LoVo (cell line): Measurements from ENCODE around the gene NADK.
"Not testable (repeated sequence)": the region's sequence is repeated elsewhere in the genome, so short reads cannot be mapped to it uniquely, and the experiment has no call there.

Source experiments
- DNase-seq: peaks from one replicate; pipeline ENCODE4 v3.0.0-alpha.2; 2016; ENCODE audit warnings: low spot score

The NADK gene

GRCh38 chr1:1746566-1746909 lies 31.7 kb downstream of the NADK start:
- not testable (repeated sequence) for DNase-seq

- peak; percentile 29 for DNase-seq
These were observed 32.4 kb downstream of the NADK start for GRCh38 chr1:1745651-1746565.

- DNase-seq: not testable (repeated sequence)
These were observed 35.7 kb downstream of the NADK start for GRCh38 chr1:1742529-1742928.

GRCh38 chr1:1741013-1741412 lies 37.3 kb downstream of the NADK start:
- DNase-seq: peak; percentile 6

- DNase-seq: not testable (repeated sequence)
These were observed 39.4 kb downstream of the NADK start for GRCh38 chr1:1738799-1739337.

- DNase-seq: not testable (repeated sequence)
These were observed 40.3 kb downstream of the NADK start for GRCh38 chr1:1737675-1738590.

- no peak for DNase-seq
These were observed 45.9 kb downstream of the NADK start for GRCh38 chr1:1732381-1732780.

- DNase-seq: no peak
These were observed 47.4 kb downstream of the NADK start for GRCh38 chr1:1730870-1731269.

- DNase-seq: not testable (repeated sequence)
These were observed 48.0 kb downstream of the NADK start for GRCh38 chr1:1730230-1730629.

GRCh38 chr1:1729116-1729816 lies 49.0 kb downstream of the NADK start:
- not testable (repeated sequence) for DNase-seq

- not testable (repeated sequence) for DNase-seq
These were observed 49.8 kb downstream of the NADK start for GRCh38 chr1:1728308-1729005.

- DNase-seq: not testable (repeated sequence)
These were observed 51.1 kb downstream of the NADK start for GRCh38 chr1:1727131-1727651.

- DNase-seq: not testable (repeated sequence)
These were observed 52.2 kb downstream of the NADK start for GRCh38 chr1:1726088-1726487.

GRCh38 chr1:1724035-1724864 lies 54.0 kb downstream of the NADK start, which contains the start of gene CDK11A:
Gene CDK11A, minus strand, starts transcription at chr1:1724357. Its CDS starts 1,539 bp downstream, at chr1:1722818.
- DNase-seq: peak; percentile 98

GRCh38 chr1:1721201-1721600 lies 57.1 kb downstream of the NADK start:
- DNase-seq: no peak

- DNase-seq: not testable (repeated sequence)
These were observed 63.0 kb downstream of the NADK start for GRCh38 chr1:1715109-1715883.

- not testable (repeated sequence) for DNase-seq
These were observed 70.4 kb downstream of the NADK start for GRCh38 chr1:1707897-1708296.

GRCh38 chr1:1707241-1707640 lies 71.0 kb downstream of the NADK start:
- DNase-seq: not testable (repeated sequence)

GRCh38 chr1:1705623-1706022 lies 72.6 kb downstream of the NADK start:
- DNase-seq: not testable (repeated sequence)
